SU-DHL-6 (cell line): ENCODE data around the gene HDAC10.

Experiments
- H2AFZ ChIP-seq: fragments of 200-600 bp; sonication (generic); 2 replicates; pipeline ENCODE4 v1.6.1; 2014; ENCODE audit warnings: low read depth, mild to moderate bottlenecking, moderate library complexity, mixed read lengths, antibody characterized with exemption, low read length; ENCODE audit not compliant: severe bottlenecking
- H3F3A ChIP-seq: fragments of 200-600 bp; shearing (Covaris generic); 2 replicates; pipeline ENCODE4 v1.6.0; 2016; ENCODE audit warnings: antibody characterized with exemption, mild to moderate bottlenecking; ENCODE audit not compliant: insufficient read depth
- H3K27ac ChIP-seq: fragments of 200-600 bp; sonication (generic); 2 replicates; pipeline ENCODE4 v1.5.1; 2016; ENCODE audit warnings: low read depth, mild to moderate bottlenecking, low read length, moderate library complexity, mixed read lengths
- H3K27me3 ChIP-seq: fragments of 200-600 bp; sonication (generic), shearing (Covaris generic); 2 replicates; pipeline ENCODE4 v1.6.0; 2014; ENCODE audit warnings: mild to moderate bottlenecking, low read length
- H3K36me3 ChIP-seq: fragments of 200-600 bp; sonication (generic); 2 replicates; pipeline ENCODE4 v1.6.1; 2014; ENCODE audit warnings: mild to moderate bottlenecking, low read length, mixed read lengths
- H3K4me2 ChIP-seq: fragments of 300-600, 200-600 bp; shearing (Covaris generic), sonication (generic); 2 replicates; pipeline ENCODE4 v1.6.0; 2014; ENCODE audit warnings: low read length, low read depth, mild to moderate bottlenecking; ENCODE audit not compliant: poor library complexity, severe bottlenecking
- H3K4me3 ChIP-seq: fragments of 200-600 bp; sonication (generic); 2 replicates; pipeline ENCODE4 v1.5.1; 2014; ENCODE audit warnings: antibody characterized with exemption, low read length, mild to moderate bottlenecking, mixed read lengths; ENCODE audit not compliant: insufficient read depth, poor library complexity, severe bottlenecking
- H3K79me2 ChIP-seq: fragments of 200-600 bp; sonication (generic); 2 replicates; pipeline ENCODE4 v1.6.1; 2014; ENCODE audit warnings: mild to moderate bottlenecking, low read length, moderate library complexity; ENCODE audit not compliant: insufficient read depth
- H3K9ac ChIP-seq: fragments of 200-600 bp; sonication (generic); 2 replicates; pipeline ENCODE4 v1.7.0; 2014; ENCODE audit warnings: mild to moderate bottlenecking, low read length
- H3K9me2 ChIP-seq: fragments of 200-600 bp; sonication (generic); replicated peaks from 2 replicates; pipeline ENCODE4 v1.6.1; 2014; ENCODE audit warnings: low read length; ENCODE audit not compliant: insufficient read depth
- H3K9me3 ChIP-seq: fragments of 200-600 bp; sonication (generic); 2 replicates; pipeline ENCODE4 v1.6.1; 2014; ENCODE audit warnings: low read length, mixed read lengths; ENCODE audit not compliant: insufficient read depth
- H4K20me1 ChIP-seq: fragments of 200-600 bp; sonication (generic); 2 replicates; pipeline ENCODE4 v1.6.1; 2014; ENCODE audit warnings: low read depth, mild to moderate bottlenecking, antibody characterized with exemption, low read length, moderate library complexity, mixed read lengths
- CTCF ChIP-seq: fragments of 200-600 bp; sonication (generic); IDR thresholded peaks from one replicate; pipeline ENCODE4 v1.5.1; 2017; ENCODE audit warnings: antibody characterized with exemption, mild to moderate bottlenecking, low read length, moderate library complexity; ENCODE audit not compliant: insufficient read depth, poor library complexity, severe bottlenecking
- EZH2phosphoT487 ChIP-seq: fragments of 200-600 bp; sonication (generic), shearing (Covaris generic); conservative IDR thresholded peaks from 2 replicates; pipeline ENCODE4 v1.6.1; 2018; ENCODE audit warnings: mild to moderate bottlenecking, antibody characterized with exemption, low read length, moderate library complexity, mixed read lengths

HDAC10 gene

GRCh38 chr22:50261615-50262459 is 10.8 kb upstream of the HDAC10 start, which contains the start of gene MAPK12:
MAPK12 (minus strand) TSS chr22:50261683; CDS start chr22:50261509, 174 bp downstream.
- TF ChIP-seq EZH2phosphoT487 (no peak), CTCF (no peak)
- no peaks in the 10 kb centered on the region for H4K20me1 ChIP-seq
- H3K27ac ChIP-seq, result peak within 1 kb of the TSS; percentile 1
- peak within 1 kb of the TSS; percentile 56 for H3K4me2 ChIP-seq
- H3K9me3 ChIP-seq, result no peaks in the 10 kb centered on the region
- peak within 1 kb of the TSS; percentile 20 for H2AFZ ChIP-seq
- no peaks in the 10 kb centered on the region for H3F3A ChIP-seq
- no peaks in the 10 kb centered on the region for H3K36me3 ChIP-seq
- H3K27me3 ChIP-seq, result no peaks in the 10 kb centered on the region
- peak within 1 kb of the TSS; percentile 64 for H3K4me3 ChIP-seq
- H3K9me2 ChIP-seq, result no peaks in the 10 kb centered on the region
- H3K9ac ChIP-seq, result peak within 1 kb of the TSS; percentile 72
- no peaks in the 10 kb centered on the region for H3K79me2 ChIP-seq

- no peaks in the 10 kb centered on the region for H3K36me3 ChIP-seq
- H2AFZ ChIP-seq, result no peak overlapping the region
- peak overlapping the region; percentile 56 for H3K4me2 ChIP-seq
- H4K20me1 ChIP-seq, result no peaks in the 10 kb centered on the region
- peak overlapping the region; percentile 64 for H3K4me3 ChIP-seq
- H3K79me2 ChIP-seq, result no peaks in the 10 kb centered on the region
- H3K9me2 ChIP-seq, result no peaks in the 10 kb centered on the region
- no peaks in the 10 kb centered on the region for H3K27me3 ChIP-seq
- no peaks in the 10 kb centered on the region for H3K9me3 ChIP-seq
- H3F3A ChIP-seq, result no peaks in the 10 kb centered on the region
- H3K9ac ChIP-seq, result peak overlapping the region; percentile 72
- TF ChIP-seq EZH2phosphoT487 (no peak), CTCF (no peak)
- peak overlapping the region; percentile 1 for H3K27ac ChIP-seq
Measured at GRCh38 chr22:50260801-50261614, 9.9 kb upstream of the HDAC10 start.

- no peaks in the 10 kb centered on the region for H3K79me2 ChIP-seq
- H3K4me2 ChIP-seq, result peak overlapping the region; percentile 56
- H3K9me3 ChIP-seq, result no peaks in the 10 kb centered on the region
- H3K4me3 ChIP-seq, result peak overlapping the region; percentile 64
- peak overlapping the region; percentile 1 for H3K27ac ChIP-seq
- no peaks in the 10 kb centered on the region for H3F3A ChIP-seq
- TF ChIP-seq EZH2phosphoT487 (no peak), CTCF (no peak)
- no peak overlapping the region for H2AFZ ChIP-seq
- no peaks in the 10 kb centered on the region for H3K36me3 ChIP-seq
- no peaks in the 10 kb centered on the region for H3K9me2 ChIP-seq
- no peaks in the 10 kb centered on the region for H4K20me1 ChIP-seq
- no peaks in the 10 kb centered on the region for H3K27me3 ChIP-seq
- H3K9ac ChIP-seq, result peak overlapping the region; percentile 72
Measured at GRCh38 chr22:50260434-50260800, 9.4 kb upstream of the HDAC10 start.
